Endothelial cell of umbilical vein (primary cell): ENCODE measurements around the gene EED. TPM values are rescaled to one million over a fixed set of nuclear protein-coding genes. Genes with fewer than 3 reads are reported as not detected.

ENCODE experiments used
- BruUV-seq: library from RNA; stranded (reverse); fragments of 400-500 nt; replicated peaks from 2 replicates; lab custom pipeline; 2021; lab: Mats Ljungman, UMichigan
- CTCF ChIA-PET: fragments of 300-600, 350-600 bp; sonication (Branson Sonifier 250); formaldehyde crosslinking; loops from one replicate; lab custom pipeline; 2021; ENCODE audit warnings: antibody characterized with exemption, inconsistent platforms; lab: Charles Lee
- POLR2A ChIA-PET: fragments of 300-600, 350-600 bp; sonication (Branson Sonifier 250); formaldehyde crosslinking; loops from one replicate; lab custom pipeline; 2021; ENCODE audit warnings: antibody characterized with exemption, inconsistent platforms; lab: Charles Lee
- DNase-seq: peaks from one replicate; pipeline ENCODE4 v3.0.0-alpha.2; 2011; ENCODE audit warnings: low read depth, low spot score
- FAIRE-seq: peaks from 2 replicates; lab custom pipeline; 2011; peaks lifted over from hg19 to GRCh38; lab: Jason Lieb, UNC
- H2AFZ ChIP-seq: 2 replicates; pipeline ENCODE4 v1.6.0; 2012; ENCODE audit warnings: low read depth, low read length, control low read depth, inconsistent platforms
- H3K27ac ChIP-seq: 2 replicates; pipeline ENCODE4 v1.5.1; 2011; ENCODE audit warnings: low read depth, mild to moderate bottlenecking, control low read depth, low read length, moderate library complexity; ENCODE audit not compliant: insufficient read depth
- H3K27me3 ChIP-seq, 2 experiments: 2 replicates each; pipeline versions ENCODE4 v1.6.0 to v1.6.1; 2011; ENCODE audit warnings: low read length in 2 of 2, mixed read lengths in 1 of 2; ENCODE audit not compliant: control insufficient read depth in 2 of 2, insufficient read depth in 2 of 2
- H3K36me3 ChIP-seq, 2 experiments: 2 replicates in 1 of 2; 3 replicates in 1 of 2; pipeline ENCODE4 v1.5.1; 2011; ENCODE audit warnings: low read length in 2 of 2, mild to moderate bottlenecking in 1 of 2, moderate library complexity in 1 of 2; ENCODE audit not compliant: control insufficient read depth in 2 of 2, insufficient read depth in 2 of 2; ENCODE audit errors: extremely low read depth in 1 of 2
- H3K4me1 ChIP-seq: 3 replicates; pipeline ENCODE4 v1.5.1; 2011; ENCODE audit warnings: mild to moderate bottlenecking, low read length; ENCODE audit not compliant: control insufficient read depth, insufficient read depth; ENCODE audit errors: extremely low read depth
- H3K4me2 ChIP-seq: 2 replicates; pipeline ENCODE4 v1.6.1; 2011; ENCODE audit warnings: low read length, control low read depth, mixed read lengths; ENCODE audit not compliant: insufficient read depth
- H3K4me3 ChIP-seq, 3 experiments: fragments of 200-600 bp in 1 of 3; sonication (generic), shearing (Covaris generic) in 1 of 3; replicated peaks in 1 of 3; 2 replicates each; pipeline ENCODE4 v1.5.1; 2011 to 2016; ENCODE audit warnings: control low read depth in 3 of 3, low read length in 3 of 3, mild to moderate bottlenecking in 2 of 3, inconsistent platforms in 1 of 3, low read depth in 1 of 3, moderate library complexity in 1 of 3; ENCODE audit not compliant: insufficient read depth in 1 of 3
- H3K79me2 ChIP-seq: 2 replicates; pipeline ENCODE4 v1.6.0; 2012; ENCODE audit warnings: low read length, inconsistent platforms; ENCODE audit not compliant: control insufficient read depth, insufficient read depth
- H3K9ac ChIP-seq: replicated peaks from 2 replicates; pipeline ENCODE3; 2011; ENCODE audit warnings: low read length, control low read depth; ENCODE audit not compliant: insufficient read depth; ENCODE audit errors: extremely low read depth
- H3K9me1 ChIP-seq: replicated peaks from 3 replicates; pipeline ENCODE4 v1.6.0; 2011; ENCODE audit warnings: mild to moderate bottlenecking, low read length; ENCODE audit not compliant: control insufficient read depth, insufficient read depth; ENCODE audit errors: extremely low read depth
- H3K9me3 ChIP-seq: replicated peaks from 2 replicates; pipeline ENCODE4 v1.5.1; 2012; ENCODE audit warnings: low read length, inconsistent platforms; ENCODE audit not compliant: control insufficient read depth, insufficient read depth
- H4K20me1 ChIP-seq: replicated peaks from 2 replicates; pipeline ENCODE3; 2011; ENCODE audit warnings: mild to moderate bottlenecking, low read length; ENCODE audit not compliant: control insufficient read depth, insufficient read depth; ENCODE audit errors: extremely low read depth
- CTCF ChIP-seq, 2 donors: IDR thresholded peaks; 1 replicate in 1 of 2; 2 replicates in 1 of 2; pipeline ENCODE4 v1.5.1; 2011; ENCODE audit warnings: low read length in 2 of 2, mild to moderate bottlenecking in 2 of 2, moderate library complexity in 2 of 2, control low read depth in 1 of 2, inconsistent platforms in 1 of 2, low read depth in 1 of 2; ENCODE audit not compliant: insufficient read depth in 1 of 2; ENCODE audit errors: extremely low read depth in 1 of 2
- EZH2 ChIP-seq: IDR thresholded peaks from 2 replicates; pipeline ENCODE4 v1.6.1; 2012; ENCODE audit warnings: borderline replicate concordance, low read depth, mild to moderate bottlenecking, moderate library complexity, low read length, inconsistent platforms; ENCODE audit not compliant: severe bottlenecking
- FOS ChIP-seq: IDR thresholded peaks from 2 replicates; pipeline ENCODE4 v1.6.1; 2011; ENCODE audit warnings: mild to moderate bottlenecking, low read length, moderate library complexity, borderline replicate concordance; ENCODE audit not compliant: insufficient read depth
- GATA2 ChIP-seq: IDR thresholded peaks from 2 replicates; pipeline ENCODE4 v1.7.0; 2011; ENCODE audit warnings: low read depth, mild to moderate bottlenecking, moderate library complexity, mixed read lengths, low read length; ENCODE audit not compliant: insufficient read length, insufficient read depth
- JUN ChIP-seq: IDR thresholded peaks from 2 replicates; pipeline ENCODE4 v1.6.1; 2011; ENCODE audit warnings: borderline replicate concordance, low read depth; ENCODE audit not compliant: insufficient read length, insufficient read depth
- MAX ChIP-seq: IDR thresholded peaks from 2 replicates; pipeline ENCODE4 v1.6.1; 2011; ENCODE audit not compliant: insufficient read depth, insufficient read length
- MYC ChIP-seq: IDR thresholded peaks from one replicate; pipeline ENCODE4 v1.6.1; 2011; ENCODE audit warnings: mild to moderate bottlenecking, low read depth, low read length
- POLR2AphosphoS5 ChIP-seq: IDR thresholded peaks from 2 replicates; pipeline ENCODE4 v1.6.1; 2012; ENCODE audit warnings: low read depth, mild to moderate bottlenecking, control low read depth, low read length, moderate library complexity; ENCODE audit not compliant: insufficient read depth
- dilution Hi-C: fragments of 300-500 bp; cut with MboI; formaldehyde crosslinking; loops from one replicate; pipeline ENCODE4 v1.15.0; 2019; ENCODE audit warnings: low sequenced_read_pairs; ENCODE audit not compliant: extremely low pct_ligation_motif_present
- intact Hi-C: fragments of 100-400 bp; cut with micrococcal nuclease; formaldehyde crosslinking; loops from one replicate; pipeline ENCODE4 v1.10.0; 2022
- polyA plus RNA-seq, 4 experiments: library from polyadenylated mRNA; depleted of rRNA in 3 of 4; stranded (reverse) in 3 of 4; unstranded in 1 of 4; fragments of >200 nt; gene quantifications; 2 replicates each; pipeline versions ENCODE4 v1.2.1 to v1.2.3, GENCODE V29; 2011 to 2012; ENCODE audit warnings: missing spikeins in 1 of 4
- total RNA-seq: library from RNA; stranded (reverse); gene quantifications from 2 replicates; pipeline ENCODE4 v1.2.3, GENCODE V29; 2021

Gene EED
- total and polyA plus RNA-seq, 2 donors (not counting 3 experiments of a cell fraction or from before 2014, with no cell fraction given): 9.4 to 21.8 TPM

- H4K20me1 ChIP-seq: no peaks in the 10 kb centered on the region
- TF ChIP-seq CTCF (IDR thresholded peaks at IDR 0.05; ENCODE audit: extremely low read depth in 1 of 2, insufficient read depth in 1 of 2, low read depth in 1 of 2, low read length in 2 of 2) (no peak), FOS (no peak), GATA2 (no peak), JUN (no peak), POLR2AphosphoS5 (no peak), MYC (no peak), MAX (no peak), EZH2 (no peak)
- H3K79me2 ChIP-seq: no peaks in the 10 kb centered on the region
- intact Hi-C loops: no loop called here
- BruUV-seq: no TSS peak
- H3K4me3 ChIP-seq: no peak overlapping the region
- no peaks in the 10 kb centered on the region for H3K9me1 ChIP-seq
- no peak overlapping the region for H3K4me2 ChIP-seq
- no peaks in the 10 kb centered on the region for H3K9me3 ChIP-seq
- FAIRE-seq: no peak
- no peak overlapping the region for H3K27ac ChIP-seq
- no peak overlapping the region for H3K9ac ChIP-seq
- CTCF ChIA-PET: interaction anchor here (0.7 to 7.2 kb wide), 8 partner anchors 9 to 215 kb away, joined by 3 to 50 read pairs (median 5); partner anchors contain the start of gene PICALM
- H2AFZ ChIP-seq: no peak overlapping the region
- POLR2A ChIA-PET: no interaction called here
- no peaks in the 10 kb centered on the region for H3K27me3 ChIP-seq
- H3K4me1 ChIP-seq: peaks cover 9% of the 10 kb centered on the region
- dilution Hi-C loops: loop anchor here (25.0 kb wide), 1 partner anchor 167 kb away; no protein-coding TSS in a partner anchor
- DNase-seq: no peak
- no peaks in the 10 kb centered on the region for H3K36me3 ChIP-seq
Measured at GRCh38 chr11:86204356-86204755, 40.2 kb upstream of the EED start.
